ENCODE data around the gene EPHB2.

GRCh38 chr1:22824466-22824865 is 113.8 kb downstream of the EPHB2 start:
- TF ChIP-seq POLR2AphosphoS5 (IDR thresholded peaks at IDR 0.05) (no peak), CTCF (IDR thresholded peaks at IDR 0.05) (no peak)

Data from sigmoid colon (tissue), 4 donors.